GM10248 (cell line): ENCODE results near the gene GLYATL1.

Source experiments
- CTCF ChIA-PET: fragments of 300-600 bp; sonication (Branson Sonifier 250); formaldehyde crosslinking; extraction: SDS; loops from one replicate; lab custom pipeline; 2021; ENCODE audit warnings: antibody characterized with exemption; lab: Yijun Ruan, JAX
- POLR2A ChIA-PET: fragments of 350-650 bp; sonication (Branson Sonifier 250); formaldehyde crosslinking; extraction: SDS; loops from one replicate; lab custom pipeline; 2020; ENCODE audit warnings: antibody characterized with exemption; lab: Yijun Ruan, JAX
- DNase-seq: peaks from one replicate; pipeline ENCODE4 v3.0.0; 2012; ENCODE audit errors: extremely low spot score
- TF ChIP-seq, protein P1 (sequence below): IDR thresholded peaks from 2 replicates; pipeline ENCODE4 v1.5.1; 2012; ENCODE audit warnings: mild to moderate bottlenecking, low read depth; ENCODE audit errors: extremely low read depth, missing control alignments, control extremely low read depth

The GLYATL1 gene

DNA sequence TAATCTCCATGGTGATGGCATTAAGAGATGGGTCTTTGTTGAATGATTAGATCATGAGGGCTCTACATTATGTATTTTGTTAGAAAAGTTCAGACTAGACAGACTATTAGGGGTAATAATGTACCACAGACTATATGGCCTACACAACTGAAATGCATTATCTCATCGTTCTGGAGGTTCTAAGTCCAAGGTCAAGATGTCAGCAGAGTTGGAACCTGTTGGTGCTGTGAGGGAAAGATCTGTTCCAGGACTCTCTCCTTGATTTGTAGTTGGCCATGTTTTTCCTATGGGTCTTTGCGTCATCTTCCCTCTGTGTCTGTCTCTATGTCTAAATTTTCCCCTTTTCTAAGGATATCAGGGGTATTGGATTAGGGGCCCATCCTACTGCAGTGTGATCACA is 8.4 kb upstream of the GLYATL1 start:
- TF ChIP-seq, protein P1, sequence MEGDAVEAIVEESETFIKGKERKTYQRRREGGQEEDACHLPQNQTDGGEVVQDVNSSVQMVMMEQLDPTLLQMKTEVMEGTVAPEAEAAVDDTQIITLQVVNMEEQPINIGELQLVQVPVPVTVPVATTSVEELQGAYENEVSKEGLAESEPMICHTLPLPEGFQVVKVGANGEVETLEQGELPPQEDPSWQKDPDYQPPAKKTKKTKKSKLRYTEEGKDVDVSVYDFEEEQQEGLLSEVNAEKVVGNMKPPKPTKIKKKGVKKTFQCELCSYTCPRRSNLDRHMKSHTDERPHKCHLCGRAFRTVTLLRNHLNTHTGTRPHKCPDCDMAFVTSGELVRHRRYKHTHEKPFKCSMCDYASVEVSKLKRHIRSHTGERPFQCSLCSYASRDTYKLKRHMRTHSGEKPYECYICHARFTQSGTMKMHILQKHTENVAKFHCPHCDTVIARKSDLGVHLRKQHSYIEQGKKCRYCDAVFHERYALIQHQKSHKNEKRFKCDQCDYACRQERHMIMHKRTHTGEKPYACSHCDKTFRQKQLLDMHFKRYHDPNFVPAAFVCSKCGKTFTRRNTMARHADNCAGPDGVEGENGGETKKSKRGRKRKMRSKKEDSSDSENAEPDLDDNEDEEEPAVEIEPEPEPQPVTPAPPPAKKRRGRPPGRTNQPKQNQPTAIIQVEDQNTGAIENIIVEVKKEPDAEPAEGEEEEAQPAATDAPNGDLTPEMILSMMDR: no peak
- ChIA-PET POLR2A (no interaction called here), CTCF (interaction anchor here (1.1 kb wide), 1 partner anchor 12 kb away, joined by 3 read pairs; no protein-coding TSS in a partner anchor)
- DNase-seq: no peak

DNA sequence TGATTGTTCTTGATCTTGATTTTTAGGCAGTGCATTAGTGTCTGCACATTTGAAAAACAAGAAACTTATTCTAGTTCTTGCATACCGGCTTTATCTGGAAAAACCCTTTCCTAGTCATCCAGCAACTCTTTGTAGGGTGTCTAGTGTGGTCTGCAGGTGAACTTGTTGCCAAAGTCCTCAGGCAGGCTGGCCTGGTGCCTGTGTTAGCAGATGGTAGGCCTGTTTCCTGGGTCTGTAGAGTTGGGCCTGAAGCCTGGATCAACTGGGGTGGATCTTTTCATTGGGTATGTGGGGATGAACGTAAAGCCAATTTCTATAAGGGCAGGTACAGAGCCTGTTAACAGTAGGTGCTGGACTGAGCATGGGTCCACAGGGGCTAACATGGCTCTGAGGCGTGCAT is 5.6 kb upstream of the GLYATL1 start:
- CTCF ChIA-PET: no interaction called here
- TF ChIP-seq, protein P1: no peak
- POLR2A ChIA-PET: no interaction called here

DNA sequence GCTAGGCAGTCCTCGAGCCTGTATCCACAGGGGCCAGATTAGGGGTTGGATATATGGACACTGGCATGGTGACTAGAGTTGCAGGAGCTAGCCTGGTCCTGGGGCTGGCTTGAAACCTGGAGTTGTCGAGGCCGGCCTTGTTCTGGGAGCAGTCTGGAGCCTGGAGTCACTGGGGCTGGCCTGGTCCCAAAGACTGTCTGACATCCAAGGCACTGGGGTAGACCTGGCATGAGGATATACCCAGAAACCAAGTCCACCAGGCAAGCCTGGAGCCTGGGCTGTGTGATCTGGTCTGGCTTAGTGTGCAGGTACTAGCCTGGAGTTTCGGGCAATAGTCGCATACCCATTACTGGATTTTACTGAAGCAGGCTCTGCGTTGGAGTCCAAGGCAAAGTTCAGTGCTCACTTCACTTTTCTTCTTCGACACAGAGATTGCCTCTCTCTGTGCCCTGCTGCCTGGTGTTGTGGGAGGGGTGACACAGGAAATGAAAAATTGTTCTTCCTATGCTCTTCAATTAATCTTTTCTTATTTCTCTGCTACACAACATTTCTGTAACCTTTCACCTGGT is 4.3 kb upstream of the GLYATL1 start:
- CTCF ChIA-PET: interaction anchor here (1.5 kb wide), 1 partner anchor 123 kb away, joined by 3 read pairs; no protein-coding TSS in a partner anchor
- no peak for DNase-seq
- TF ChIP-seq, protein P1: no peak
- POLR2A ChIA-PET: no interaction called here

More for the DNA sequence above, 5.6 kb upstream of the GLYATL1 start:
- no peak for DNase-seq

DNA sequence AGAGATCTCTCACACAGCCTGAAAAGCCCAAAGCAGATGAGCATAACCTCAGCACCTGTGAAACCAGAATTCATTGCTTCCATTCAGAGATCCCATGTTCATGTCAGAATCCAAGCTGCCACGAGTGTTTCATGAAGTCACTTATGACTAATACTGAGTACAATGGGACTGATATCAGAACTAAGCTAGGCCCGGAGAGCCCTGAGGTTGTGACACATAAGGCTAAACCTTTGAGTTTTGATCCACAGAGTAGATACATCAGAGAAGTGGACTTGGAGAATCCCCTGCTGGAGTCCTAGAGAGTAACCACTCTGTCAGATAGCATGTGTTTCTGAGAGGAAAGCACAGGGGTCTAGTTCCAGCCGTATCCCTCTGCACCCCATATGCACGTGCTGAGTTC is 890 bp upstream of the GLYATL1 start:
- TF ChIP-seq, protein P1: no peak
- CTCF ChIA-PET: interaction anchor here (1.4 to 2.8 kb wide), 2 partner anchors 10 to 87 kb away, joined by 3 to 8 read pairs; no protein-coding TSS in a partner anchor
- DNase-seq: no peak
- POLR2A ChIA-PET: no interaction called here

DNA sequence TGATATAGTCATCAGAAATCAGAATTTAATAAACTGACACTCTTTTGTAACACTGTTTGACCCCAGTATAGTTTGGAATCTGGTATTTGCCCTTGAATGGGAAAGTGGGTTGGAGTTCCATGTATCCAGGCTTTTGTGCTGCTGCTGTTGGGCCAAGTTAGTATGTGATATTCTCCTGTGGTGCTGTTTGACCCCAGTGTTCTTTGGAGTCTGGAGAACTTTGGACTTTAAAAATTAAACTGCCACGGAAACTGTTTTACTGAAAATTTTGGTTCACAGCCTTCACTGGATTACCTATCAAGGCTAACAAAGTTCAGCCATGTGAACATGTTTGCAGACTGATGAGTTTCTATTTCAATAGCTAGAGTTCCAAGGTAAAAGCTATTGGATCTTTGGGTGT is 740 bp downstream of the GLYATL1 start:
- no peak for DNase-seq
- CTCF ChIA-PET: interaction anchor here (2.2 to 2.8 kb wide), 2 partner anchors 12 to 21 kb away, joined by 5 to 8 read pairs; no protein-coding TSS in a partner anchor
- TF ChIP-seq, protein P1: no peak
- POLR2A ChIA-PET: no interaction called here

DNA sequence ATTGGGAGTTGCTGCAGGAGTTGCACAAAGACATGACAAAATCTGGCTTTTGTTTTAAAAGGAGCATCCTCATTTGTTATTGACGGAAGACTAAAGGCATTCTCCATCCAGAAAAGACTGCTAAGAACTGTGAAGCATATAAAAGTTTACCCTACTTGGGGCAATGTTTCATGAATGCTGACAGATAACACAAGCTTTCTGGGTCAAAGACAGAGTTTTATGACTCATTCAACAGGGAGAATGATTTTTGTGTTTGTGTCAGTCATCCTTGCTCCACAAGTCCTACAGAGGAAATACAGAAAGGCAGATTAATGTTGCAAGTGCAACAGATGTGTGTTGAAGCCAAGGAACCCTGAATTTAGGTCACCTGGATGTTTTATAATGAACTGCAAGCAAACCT is 2.5 kb downstream of the GLYATL1 start:
- TF ChIP-seq, protein P1: no peak
- ChIA-PET CTCF (no interaction called here), POLR2A (no interaction called here)
- no peak for DNase-seq
